Measurements from ENCODE around the gene CCT7.

CCT7 gene

DNA sequence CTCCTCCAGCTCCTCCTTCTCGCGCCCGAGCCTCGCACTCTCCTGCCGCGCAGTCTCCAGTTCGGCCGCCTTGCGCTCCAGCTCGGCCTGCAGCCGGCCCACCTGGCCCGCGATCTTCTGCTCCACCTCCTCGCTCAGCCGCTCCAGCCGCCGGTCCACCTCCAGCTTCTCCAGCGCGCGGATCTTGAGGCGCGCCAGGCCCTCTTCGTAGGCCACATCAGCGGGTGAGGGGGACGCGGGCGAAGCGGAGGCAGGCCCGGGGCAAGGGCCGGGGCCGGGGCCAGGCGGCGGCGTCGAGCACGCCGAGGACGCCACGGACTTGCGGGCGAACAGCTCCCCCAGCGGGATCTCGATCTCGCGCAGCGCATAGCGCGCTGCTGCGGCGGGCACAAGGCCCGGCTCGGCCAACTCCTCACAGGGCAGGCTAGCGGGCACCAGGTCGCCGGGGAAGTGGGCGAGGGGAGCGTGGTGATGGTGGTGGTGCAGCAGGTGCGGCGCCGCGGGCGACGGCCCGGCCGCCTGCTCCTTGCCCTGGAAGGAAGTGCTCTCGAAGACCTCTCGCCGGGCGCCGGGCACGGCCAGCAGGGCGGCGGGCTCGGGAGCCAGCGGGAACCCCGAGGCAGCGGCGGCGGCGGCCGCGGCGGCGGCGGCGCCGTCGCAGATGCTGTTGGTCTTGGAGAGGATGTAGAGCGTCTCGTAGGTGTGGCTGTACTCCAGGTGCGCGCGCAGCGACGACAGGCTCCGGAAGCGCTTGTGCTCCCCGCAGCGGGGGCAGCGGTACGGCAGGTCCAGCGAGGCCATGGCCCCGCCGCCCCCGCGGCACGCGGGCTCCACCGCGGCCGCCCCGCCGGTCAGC, 35.0 kb downstream of the CCT7 start:
- no peak for DNase-seq (ENCODE audit: low spot score)

DNA sequence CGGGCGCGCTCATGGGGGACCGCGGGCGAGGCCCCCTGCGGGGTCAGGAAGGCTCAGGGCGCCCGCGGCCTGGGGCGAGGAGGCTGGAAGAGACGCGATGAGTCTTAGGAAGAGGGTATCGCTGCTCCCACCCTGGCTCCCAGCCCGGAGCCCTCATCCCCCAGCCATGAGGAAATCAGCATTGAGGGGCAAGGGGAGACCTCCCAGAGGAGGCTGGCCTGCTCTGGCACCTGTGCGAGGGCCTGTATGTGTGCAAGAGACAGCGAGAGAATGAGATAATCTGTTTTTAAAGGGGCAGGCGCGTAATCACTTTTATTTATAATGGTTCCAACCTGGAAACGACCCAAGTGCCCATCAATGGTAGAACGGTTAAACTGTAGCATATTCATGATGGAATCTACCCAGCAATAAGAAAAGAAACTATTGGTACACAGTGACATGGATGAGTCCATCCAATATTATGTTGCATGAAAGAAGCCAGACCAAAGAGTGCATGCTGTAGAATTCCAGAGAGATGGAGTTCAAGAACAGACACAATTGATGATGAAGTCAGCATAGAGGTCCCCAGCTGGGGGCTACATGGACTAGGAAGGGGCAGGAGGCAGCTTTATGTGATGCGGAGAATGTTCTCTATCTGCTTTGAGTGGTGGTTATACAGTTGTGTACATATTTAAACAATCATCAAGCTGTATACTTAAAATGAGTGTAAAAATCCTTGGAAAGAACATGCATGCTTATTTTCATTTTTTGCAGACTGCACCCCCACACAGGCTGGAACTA, 35.8 kb downstream of the CCT7 start:
- no peak for DNase-seq (ENCODE audit: low spot score)

DNA sequence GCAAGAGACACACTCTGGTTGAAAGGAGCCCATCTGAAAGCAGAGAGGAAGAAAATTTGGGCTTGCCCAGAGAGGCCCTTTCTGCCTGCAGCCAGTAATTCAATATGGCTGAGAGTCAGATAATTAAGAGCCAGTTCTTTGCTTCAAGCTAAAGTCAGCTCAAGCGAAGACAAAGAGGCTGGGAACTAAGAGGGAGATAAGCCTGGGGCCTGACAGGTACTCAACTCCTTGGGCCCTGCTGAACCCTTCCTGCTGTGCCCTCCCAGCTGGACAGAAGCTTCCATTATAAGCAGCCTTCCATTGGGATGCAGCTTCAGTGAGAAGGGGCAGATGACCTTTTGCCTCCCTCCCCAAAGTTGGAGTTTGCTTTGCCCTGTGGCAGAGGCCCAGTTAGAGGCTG, 38.2 kb downstream of the CCT7 start:
- DNase-seq (ENCODE audit: low spot score): no peak

DNA sequence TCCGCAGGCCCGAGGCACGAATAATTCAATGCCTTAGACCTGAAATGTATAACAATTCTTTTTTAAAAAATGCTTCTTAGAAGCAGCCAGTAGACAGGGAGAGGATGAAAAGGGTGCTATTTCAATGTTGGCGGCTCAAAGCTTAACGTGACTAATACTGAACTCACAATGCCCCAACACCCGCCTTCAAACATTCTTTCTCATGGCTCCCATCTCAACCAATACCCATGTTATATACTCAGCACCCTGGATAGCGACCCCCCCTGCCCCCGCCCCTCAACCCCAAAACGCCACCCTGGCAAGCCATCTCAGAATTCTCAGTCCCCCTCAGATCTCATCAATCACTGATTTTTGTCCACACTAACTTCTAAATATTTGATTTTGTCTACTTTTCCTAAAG, 45.7 kb downstream of the CCT7 start:
- no peak for DNase-seq (ENCODE audit: low spot score)

DNA sequence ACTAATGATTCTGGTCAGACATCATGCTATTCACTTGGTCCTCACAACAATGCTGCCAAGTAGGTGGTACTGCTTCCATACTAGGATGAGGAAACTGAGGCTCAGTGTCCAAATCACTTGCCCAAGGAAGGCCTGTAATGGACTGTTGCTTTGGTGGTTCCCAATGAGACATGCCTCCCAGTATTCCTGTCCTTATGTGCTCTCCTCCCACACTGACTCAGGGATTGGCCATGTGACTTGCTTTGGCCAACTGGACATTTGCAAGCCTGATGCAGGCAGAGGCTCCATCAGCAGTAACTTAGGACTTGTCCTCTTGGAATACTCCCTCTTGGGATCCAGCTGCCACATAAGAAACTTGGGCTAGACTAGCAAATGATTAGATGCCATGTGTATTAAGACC, 47.1 kb downstream of the CCT7 start:
- no peak for DNase-seq (ENCODE audit: low spot score)

DNA sequence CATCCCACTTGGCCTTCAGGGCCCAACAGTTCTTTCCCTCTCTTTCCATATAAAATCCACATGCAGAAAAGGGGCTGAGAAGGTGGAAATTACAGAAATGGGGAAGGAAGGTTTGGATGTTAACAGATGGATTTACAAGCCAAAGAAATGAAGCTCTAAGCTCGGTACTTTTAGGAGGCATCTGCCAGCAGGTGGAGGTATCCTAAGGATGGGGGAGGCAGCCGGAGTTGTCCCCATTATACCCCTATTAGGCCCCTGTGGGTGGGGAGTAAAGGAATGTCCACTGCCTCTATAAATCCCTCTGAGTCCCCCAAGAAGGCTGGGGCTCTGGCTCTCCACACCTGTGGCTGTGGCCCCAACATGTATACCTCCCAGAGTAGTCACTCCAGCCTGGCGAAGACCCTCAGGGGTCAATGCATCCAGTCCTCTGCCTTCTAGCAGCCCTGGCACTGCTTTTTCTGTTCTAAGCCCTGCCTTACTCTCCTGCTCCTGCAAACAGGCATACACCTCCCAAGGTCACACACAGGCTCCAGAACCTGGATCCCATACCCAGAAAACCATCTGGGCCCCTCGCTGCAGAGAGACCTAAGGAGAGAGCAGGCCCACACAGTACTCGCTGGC, 48.9 kb downstream of the CCT7 start:
- no peak for DNase-seq (ENCODE audit: low spot score)

DNA sequence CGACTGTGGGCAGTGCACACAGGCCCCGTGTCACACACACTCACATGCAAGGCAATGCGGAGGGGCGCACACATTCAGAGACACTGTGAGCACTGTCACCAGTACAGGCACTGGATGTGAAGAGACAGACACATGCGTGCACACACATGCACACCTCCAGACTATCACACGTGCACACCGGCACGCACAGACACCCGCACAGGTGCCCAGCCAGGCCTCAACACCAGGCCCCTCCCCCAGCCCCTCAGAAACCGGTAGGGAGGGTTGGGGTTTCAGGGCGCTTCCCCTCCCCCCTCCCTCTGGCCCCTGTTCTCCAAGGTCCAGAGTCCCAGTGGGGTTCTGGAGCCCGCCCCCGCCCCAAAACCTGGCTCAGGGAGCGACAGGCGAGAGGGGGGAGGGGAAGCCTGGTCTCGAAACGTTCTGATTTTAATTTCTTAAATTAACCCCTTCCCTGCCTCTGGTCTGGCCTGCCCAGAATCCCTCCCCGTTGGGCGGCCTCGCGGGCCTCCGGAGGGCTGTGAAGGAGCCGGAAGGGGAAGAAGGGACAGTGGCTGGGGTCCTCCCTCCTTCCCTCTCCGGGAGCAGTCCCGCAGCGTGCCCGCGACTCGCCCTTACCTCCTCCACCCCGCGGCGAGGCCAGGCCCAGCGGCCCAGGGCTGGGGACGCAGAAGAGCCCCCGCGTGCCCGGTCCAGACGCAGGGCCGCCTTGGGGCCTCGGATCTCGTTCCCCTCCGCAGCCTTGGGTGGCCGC, 49.6 kb downstream of the CCT7 start:
- no peak for DNase-seq (ENCODE audit: low spot score)

DNA sequence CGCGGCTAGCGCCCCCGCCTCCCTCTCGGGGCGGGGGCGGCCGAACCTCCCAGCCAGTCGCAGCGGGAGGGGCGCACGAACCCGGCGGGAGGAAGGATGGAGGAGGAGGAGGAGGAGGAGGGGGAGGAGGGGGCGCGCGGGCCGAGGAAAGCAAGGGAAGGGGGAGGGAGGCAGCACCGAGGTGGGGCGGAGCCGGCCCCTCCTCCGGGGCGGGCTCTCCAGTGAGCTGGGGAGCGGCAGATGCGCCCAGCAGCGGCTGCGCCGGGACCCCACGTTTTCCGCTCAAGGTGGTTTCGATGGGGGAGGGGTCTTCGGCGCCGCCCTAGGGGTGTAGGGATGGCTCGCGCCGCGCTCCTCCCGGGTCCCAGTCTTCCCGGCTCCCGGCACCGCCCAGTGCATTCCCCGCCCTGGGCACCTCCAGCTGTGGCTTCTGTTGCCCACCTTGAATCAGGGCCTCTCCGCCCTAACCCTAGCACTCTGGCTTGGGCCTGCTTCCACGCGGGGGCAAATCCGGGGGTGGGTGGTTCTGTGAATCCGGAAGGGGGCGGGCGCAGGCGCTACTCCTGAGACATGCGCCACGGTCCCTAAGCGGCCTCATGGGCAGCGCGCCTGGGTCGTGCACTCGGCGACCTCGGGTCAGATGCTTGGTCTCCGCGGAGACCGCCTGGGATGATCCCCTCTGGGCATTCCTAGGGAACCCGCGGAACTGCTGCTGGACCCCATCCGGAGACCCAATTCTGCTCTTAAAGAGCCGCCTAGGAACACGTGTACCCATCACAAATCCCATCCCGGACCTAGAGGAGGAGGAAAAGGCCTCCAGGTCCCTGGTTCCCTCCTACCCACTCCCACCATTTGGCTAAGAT, 50.4 kb downstream of the CCT7 start, which contains the start of gene FBXO41:
TSS of gene FBXO41 (minus strand) at position 183 of the 863 bp plus-strand sequence. CDS start 14,848 bp downstream, outside the sequence.
- no peak for DNase-seq (ENCODE audit: low spot score)

DNA sequence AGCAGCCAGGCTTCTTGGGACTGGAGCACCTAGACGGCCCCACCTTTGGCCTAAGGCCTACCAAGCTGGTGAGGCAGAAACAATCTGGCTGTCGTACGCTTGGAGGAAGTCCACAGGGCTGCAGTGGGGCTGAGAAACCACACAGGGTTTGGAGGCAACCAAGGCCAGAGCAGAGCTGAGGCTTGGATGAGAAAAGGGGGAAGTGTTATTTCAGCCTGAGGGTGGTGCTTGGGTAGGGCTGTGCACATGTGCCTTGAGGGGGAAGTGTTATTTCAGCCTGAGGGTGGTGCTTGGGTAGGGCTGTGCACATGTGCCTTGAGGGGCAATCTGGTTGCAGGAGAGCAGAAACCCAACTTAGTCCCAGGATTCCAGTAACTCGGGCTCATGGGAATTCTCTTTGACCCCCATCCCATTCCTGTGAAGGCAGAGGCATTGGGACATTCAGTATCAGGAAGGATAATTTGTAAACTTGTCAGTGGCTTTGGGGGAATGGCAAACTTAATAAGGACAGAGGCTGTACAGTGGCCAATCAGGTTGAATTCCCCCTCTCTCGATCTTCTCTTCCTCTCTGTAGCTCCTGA, 51.1 kb downstream of the CCT7 start:
- no peak for DNase-seq (ENCODE audit: low spot score)

DNA sequence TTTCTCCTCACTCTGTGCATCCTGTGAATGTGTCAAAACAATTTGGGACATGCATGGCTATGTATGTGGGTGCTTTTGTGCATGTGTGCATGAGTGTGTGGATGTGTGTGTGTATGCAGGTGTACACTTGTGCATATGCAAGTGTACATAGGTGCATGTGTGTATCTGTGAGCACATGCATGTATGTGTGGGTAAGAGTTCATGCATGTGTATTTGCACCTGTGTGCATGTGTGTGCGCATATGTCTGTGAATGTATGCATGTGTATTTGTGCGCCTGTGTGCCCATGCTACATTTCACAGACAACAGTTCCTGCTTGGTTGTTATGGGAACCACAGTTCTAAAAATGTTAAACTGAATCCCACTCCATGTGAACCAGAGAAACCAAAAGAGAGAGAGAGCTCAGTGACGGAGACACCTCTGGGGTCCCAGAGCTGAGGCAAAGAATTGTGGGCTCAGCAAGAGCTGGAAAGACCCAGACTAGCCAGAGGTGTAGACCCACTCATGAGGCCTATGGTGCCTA, 52.1 kb downstream of the CCT7 start:
- DNase-seq (ENCODE audit: low spot score): no peak

DNA sequence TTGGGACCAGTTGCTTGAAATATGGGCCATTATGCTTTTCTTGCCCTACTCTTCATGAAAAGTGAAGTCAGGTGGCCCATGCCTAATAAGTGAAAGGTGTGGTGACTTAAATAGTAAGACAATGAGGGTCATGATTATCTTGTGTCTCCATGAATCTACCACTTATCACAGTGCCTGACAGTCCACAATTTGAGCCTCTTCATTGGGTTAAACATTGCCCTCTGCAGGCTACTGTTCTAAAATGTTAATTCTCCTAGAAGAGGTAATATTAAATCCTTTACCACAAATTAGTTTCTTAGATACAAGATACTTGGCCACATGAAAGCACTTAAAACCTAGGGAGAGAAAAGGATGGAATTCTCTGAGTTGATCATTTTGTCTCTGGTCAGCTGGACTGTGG, 55.2 kb downstream of the CCT7 start:
- DNase-seq (ENCODE audit: low spot score): no peak

DNA sequence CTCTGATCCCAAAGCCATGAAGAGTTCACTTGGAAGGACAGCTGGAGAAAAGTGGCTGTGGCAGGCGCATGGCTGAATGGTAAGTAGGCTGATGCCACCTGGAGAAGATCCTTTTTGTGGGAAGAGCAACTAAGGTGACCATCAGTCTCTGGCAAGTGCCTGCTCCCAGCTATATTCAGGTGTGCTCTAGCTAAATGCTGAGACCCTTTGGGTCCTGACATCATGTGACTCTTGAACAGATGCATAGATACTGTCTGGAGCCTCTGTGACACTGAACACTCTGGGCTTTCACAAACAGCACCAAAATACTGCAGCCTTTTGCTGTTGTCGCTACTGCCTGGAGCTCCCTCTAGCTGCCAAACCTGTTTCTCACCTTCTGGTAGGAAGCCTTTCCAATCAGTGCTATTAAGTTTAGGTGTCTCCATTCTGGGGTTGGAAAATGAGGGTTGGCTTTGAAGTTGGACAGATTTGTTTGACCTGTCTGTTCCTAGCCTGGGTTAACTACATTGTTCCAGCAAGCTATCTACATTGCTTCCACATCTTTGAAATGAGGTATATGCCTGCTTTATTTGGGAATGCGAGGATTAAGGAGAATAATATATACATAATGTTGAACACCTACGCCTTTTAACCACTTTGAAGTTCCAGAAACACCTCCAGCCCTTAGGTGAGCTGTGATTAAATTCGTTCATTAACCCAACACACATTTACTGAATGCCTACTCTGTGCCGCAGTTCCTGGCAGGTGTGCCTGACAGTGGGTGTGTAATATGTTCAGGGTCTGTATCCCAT, 56.1 kb downstream of the CCT7 start:
- peak; percentile 49 for DNase-seq (ENCODE audit: low spot score)

DNA sequence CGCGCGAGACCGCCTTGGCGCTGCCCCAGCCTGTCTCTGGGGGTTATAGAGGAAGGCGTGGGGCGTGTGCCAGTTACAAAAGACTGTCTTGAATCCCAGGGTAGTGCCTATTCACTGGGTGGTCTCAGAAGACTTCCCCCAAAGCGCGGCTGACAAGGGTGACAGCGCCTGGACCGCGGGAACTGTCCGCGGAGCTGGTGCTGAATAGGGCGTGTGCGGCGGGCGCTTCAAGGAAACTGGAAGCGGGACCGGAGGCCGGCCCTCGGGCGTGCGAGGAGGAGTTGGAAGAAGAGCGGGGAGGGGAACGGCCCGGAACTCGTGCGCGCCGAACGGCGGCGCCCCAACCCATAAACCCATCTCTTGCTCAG, 57.0 kb downstream of the CCT7 start:
- DNase-seq (ENCODE audit: low spot score): peak; percentile 61

DNA sequence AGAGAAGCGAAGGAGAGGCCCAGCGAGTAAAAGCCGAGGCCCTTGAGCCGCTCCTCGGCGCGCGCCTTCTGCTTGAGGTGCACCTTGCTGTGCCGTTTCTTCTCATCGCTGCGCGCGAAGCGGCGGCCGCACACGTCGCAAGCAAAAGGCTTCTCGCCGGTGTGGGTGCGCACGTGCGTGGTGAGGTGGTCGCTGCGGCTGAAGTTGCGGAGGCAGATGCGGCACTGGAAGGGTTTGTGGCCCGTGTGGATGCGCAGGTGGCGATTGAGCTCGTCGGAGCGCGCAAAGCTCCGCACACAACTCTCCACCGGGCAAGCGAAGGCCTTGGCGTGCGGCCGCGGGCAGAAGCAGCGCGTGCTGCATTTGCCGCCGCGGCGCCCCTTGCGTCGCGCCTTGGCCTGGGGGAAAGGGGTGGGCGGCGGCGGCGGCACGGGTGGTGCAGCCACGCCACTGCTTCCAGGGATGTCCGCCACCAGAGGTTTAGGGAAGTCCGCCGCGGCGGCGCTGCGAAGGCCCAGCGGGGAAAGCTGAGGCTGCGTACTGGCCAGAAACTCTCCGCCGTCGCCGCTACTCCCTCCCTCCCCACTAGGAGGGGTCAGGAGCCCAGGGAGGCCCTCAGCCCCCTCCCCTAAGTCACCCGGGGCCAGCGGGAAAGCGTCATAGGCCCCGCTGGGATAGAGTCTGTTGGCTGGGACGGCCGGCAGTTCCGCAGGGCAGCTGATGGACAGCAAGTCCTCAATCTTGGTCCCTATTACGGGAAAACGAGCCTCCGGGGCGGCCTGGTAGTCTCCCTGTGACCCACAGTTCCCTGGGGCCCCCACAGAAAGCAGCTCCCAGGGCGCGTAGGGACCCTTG, 57.6 kb downstream of the CCT7 start:
- DNase-seq (ENCODE audit: low spot score): no peak

DNA sequence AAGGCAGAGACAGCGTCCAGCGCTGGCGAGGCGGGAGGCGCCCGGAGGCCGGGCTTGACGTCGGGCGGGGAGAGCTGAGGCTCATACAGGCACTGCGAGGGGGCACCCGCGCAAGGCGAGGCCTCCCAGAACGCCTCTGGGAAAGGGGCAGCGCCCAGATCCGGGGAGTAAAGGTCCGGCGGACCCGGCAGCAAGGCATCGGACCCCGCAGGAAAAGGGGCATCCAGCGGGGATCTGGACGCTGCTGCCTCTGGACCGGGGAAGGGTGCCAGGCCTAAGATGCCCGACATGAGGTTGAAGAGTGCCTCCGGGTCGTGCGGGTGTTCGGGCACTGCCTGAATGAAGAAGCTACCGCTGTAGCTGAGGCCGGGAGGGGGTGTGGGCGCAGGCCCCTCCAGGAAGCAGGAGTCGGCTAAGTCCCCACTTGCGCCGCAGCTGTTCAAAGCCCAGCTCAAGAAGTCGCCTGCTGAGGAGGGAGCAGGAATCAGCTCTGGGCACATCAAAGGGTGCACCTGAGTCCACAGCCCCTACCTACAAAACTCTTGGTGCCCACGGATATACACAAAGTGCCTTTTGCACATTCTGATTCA, 58.3 kb downstream of the CCT7 start:
- no peak for DNase-seq (ENCODE audit: low spot score)

DNA sequence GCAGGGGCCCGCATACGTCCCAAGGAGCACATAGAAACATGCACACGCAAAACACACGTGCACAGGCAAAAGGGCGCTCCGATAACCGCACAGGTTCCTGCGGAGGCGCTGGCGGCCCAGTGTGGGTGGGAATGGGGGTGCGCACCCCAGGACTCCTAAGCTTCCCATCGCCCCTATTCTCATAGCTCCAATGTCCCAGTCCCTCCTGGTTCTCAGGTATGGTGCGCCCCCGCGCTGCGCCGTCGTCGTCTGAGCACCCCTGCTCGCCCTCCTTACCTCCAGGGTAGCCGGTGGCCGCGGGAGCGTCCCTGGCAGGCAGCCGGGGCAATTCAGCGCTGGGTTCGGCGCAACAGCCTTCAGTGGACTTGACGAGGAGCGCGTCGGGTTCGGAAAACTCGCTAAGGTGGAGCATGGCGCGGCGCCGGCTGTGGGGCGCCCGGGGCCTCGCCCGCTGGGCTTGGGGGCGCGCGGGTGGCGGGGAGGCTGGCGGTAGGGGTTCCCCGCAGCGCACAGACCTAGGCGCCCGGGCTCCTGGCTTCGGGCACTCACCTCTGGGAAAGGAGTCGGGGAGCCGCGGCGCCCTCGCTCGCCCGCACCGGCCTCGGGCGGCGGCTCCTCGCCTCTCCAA, 58.9 kb downstream of the CCT7 start:
- no peak for DNase-seq (ENCODE audit: low spot score)

DNA sequence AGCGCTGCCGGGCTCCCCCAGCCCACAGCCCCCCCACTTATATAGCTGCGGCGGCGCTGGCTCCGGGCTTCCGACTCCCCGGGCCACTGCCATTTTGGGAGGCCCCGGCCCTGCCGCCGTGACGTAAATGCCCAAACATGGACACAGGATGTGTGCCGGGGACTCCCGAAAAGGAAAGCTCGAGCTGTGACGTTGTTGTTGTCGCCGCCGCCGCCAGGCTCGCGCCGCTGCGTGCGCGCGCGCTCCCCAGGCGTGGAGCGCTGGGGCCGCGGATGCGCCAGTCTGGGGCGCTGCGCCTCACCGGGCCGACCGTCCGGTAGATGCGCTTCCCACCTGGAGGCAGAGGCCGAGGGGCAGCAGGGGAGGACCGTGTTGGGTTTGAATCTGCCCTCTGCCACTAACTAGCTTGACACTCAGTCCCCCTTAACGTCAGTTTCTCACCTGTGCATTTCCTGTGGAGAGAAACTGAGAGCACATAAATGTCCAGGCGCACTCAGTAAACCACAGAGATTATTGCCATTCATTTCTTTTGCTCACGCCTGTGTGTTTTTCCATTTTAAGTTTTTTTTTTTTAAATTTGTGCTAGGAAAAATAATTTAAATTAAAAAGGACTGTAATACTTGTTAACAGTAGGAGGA, 59.5 kb downstream of the CCT7 start, which contains the start of gene EGR4:
TSS of gene EGR4 (minus strand) at position 15 of the 638 bp plus-strand sequence. CDS start 231 bp downstream, outside the sequence.
- peak; percentile 75 for DNase-seq (ENCODE audit: low spot score)
